ENCODE measurements around the gene WDFY2. TPM values are rescaled to one million over a fixed set of nuclear protein-coding genes. Genes with fewer than 3 reads are reported as not detected.
"Not testable (repeated sequence)": the region's sequence is repeated elsewhere in the genome, so short reads cannot be mapped to it uniquely, and the experiment has no call there.

Gene WDFY2
- total RNA-seq, 1 donor: 19.0 TPM

DNA sequence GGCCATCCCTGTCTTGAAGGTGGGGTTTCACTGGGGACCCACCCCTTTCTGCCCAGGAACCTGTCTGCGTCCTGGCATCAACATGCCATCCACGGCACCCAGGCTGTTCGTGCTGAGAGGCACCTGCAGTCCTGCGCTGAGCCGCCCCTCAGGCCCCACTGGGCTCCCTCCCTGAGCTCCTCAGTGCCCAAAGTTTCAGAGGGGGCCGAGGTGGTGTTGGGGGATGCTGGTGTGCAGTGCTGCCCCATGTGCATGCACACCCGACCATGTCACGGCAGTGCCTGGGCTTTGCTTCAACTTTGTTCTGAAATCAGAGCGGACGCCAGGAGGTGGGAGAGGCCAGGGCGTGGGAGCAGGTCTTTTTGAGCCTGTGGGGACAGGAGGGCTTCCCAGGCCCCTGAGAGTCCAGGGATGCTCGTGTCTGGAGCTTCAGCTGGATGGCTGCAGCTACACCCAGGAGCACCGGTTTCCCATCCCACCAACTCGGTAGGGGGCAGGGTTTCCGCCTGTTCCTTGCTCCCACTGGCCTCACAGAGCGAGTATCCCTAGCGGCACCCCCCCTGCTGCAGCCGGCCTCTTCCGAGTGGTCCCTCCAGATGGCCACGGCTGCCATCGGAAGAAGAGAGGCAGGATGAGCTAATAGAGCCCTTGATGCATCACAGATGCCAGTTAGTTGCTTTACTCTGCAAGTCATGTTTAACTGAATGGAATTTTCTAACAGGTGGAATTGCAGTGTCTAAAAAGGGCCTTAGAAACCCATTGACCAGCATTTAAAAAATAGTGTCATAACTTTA lies 44.0 kb downstream of the WDFY2 start:
- H3K4me1 ChIP-seq (ENCODE audit: insufficient read depth, low read length): peaks cover 31% of the 10 kb centered on the region
- H3K27me3 ChIP-seq (ENCODE audit: insufficient read depth, low read length): no peaks in the 10 kb centered on the region
- H3K4me3 ChIP-seq (ENCODE audit: low read length): no peak overlapping the region
- no peaks in the 10 kb centered on the region for H3K9me3 ChIP-seq (ENCODE audit: low read depth, low read length)

GRCh38 chr13:51629491-51630287 lies 45.4 kb downstream of the WDFY2 start:
- Histone ChIP-seq H3K27me3 (ENCODE audit: insufficient read depth, low read length) (no peaks in the 10 kb centered on the region), H3K4me1 (ENCODE audit: insufficient read depth, low read length) (peaks cover 25% of the 10 kb centered on the region), H3K4me3 (ENCODE audit: low read length) (no peak overlapping the region), H3K9me3 (ENCODE audit: low read depth, low read length) (no peaks in the 10 kb centered on the region)

GRCh38 chr13:51630288-51630615 lies 46.0 kb downstream of the WDFY2 start:
- no peaks in the 10 kb centered on the region for H3K27me3 ChIP-seq (ENCODE audit: insufficient read depth, low read length)

DNA sequence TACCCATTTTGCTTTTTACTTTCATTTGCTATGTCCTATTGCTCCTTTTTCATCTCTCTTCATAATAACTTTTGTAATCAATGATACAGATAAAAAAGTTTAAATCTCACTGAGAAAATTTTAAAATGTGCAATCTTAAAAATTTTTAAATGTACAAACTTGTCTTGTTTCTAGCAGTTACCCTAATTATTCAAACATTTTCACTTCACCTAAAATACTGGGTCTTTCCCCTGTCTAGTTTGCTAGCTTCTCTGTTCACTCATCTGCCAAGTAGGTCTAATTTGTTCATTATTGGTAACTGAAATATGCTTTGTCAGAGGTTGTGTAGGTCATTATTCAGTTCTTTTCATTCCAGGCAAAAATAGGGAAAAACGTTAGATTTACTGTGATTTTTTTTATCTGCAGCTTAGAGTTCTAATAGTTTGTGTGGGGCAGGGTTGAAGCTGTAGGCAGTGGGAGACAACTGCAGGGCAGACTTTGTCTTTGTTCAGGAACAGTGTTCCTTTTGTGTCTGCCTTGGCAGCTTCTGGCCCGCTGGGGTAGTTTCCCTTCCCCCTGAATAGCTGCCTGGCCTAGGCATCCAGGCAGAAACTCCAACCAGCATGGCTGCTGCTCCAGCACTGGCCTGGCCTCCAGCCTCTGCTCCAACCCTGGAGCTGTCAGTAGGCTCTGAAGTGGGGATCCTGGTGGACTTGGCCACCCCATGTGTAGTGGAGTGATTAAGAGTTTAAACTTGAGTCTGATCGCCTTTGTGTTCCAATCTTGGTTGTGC lies 48.5 kb downstream of the WDFY2 start:
- no peaks in the 10 kb centered on the region for H3K27me3 ChIP-seq (ENCODE audit: insufficient read depth, low read length)
- no peak overlapping the region for H3K4me3 ChIP-seq (ENCODE audit: low read length)
- peaks cover 34% of the 10 kb centered on the region for H3K4me1 ChIP-seq (ENCODE audit: insufficient read depth, low read length)
- H3K9me3 ChIP-seq (ENCODE audit: low read depth, low read length): no peaks in the 10 kb centered on the region

More at GRCh38 chr13:51630288-51630615, 46.0 kb downstream of the WDFY2 start:
- no peak overlapping the region for H3K4me3 ChIP-seq (ENCODE audit: low read length)
- no peaks in the 10 kb centered on the region for H3K9me3 ChIP-seq (ENCODE audit: low read depth, low read length)
- peaks cover 26% of the 10 kb centered on the region for H3K4me1 ChIP-seq (ENCODE audit: insufficient read depth, low read length)

DNA sequence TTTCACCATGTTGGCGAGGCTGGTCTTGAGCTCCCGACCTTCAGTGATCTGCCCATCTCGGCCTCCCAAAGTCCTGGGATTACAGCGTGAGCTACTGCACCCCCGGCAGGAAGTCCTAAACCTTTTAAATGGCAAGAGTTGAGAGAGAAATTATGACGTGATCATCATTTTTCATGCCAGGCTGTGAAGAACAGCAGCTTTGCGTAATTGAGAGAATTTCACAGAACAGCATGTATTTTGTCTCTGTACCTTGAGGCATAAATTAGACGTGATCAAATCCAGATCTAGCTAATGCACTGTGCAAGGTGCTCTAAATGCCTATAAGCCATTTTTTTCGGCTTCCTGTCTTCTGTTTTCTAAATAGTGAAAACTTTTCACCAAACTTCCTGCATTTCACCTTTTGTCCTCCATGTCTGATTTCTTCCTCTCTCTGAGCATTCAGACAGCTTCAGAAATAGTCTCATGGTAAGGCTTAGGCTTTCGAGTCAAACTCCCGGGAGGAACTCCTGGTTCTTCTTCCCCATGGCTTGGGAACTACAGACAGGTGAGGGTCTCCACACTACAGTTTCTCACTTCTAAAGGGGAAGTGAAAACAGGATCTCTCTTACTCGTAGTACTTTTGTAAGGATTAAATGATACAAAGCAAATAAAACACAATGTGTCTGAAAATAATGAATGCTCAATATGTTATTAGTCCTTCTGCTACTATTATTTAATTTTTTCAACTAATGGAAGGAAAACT lies 51.0 kb downstream of the WDFY2 start:
- Histone ChIP-seq H3K4me3 (ENCODE audit: low read length) (no peak overlapping the region), H3K9me3 (ENCODE audit: low read depth, low read length) (no peaks in the 10 kb centered on the region), H3K27me3 (ENCODE audit: insufficient read depth, low read length) (no peaks in the 10 kb centered on the region), H3K4me1 (ENCODE audit: insufficient read depth, low read length) (peaks cover 34% of the 10 kb centered on the region)

GRCh38 chr13:51636349-51636890 lies 52.2 kb downstream of the WDFY2 start:
- peaks cover 27% of the 10 kb centered on the region for H3K4me1 ChIP-seq (ENCODE audit: insufficient read depth, low read length)
- H3K4me3 ChIP-seq (ENCODE audit: low read length): no peak overlapping the region
- H3K27me3 ChIP-seq (ENCODE audit: insufficient read depth, low read length): no peaks in the 10 kb centered on the region
- H3K9me3 ChIP-seq (ENCODE audit: low read depth, low read length): no peaks in the 10 kb centered on the region

DNA sequence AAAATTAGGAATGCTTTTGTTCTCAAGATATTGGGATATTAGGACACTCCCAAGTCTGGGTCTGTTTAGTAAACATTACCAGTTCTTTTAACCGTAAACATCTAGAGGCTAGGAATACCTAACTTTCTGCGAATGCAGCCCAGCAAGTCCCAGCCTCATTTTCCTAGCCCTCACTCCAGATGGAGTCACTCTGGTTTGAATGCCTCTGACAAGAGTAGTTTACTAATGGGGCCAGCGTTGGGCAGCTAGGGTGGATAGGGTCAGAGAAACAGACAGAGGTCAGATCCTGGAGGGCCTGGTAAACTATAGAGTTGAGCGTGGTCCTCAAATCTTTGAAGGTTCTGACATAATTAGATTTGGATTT lies 53.6 kb downstream of the WDFY2 start:
- Histone ChIP-seq H3K4me1 (ENCODE audit: insufficient read depth, low read length) (peaks cover 31% of the 10 kb centered on the region), H3K9me3 (ENCODE audit: low read depth, low read length) (no peaks in the 10 kb centered on the region)

GRCh38 chr13:51638216-51638871 lies 54.1 kb downstream of the WDFY2 start:
- H3K9me3 ChIP-seq (ENCODE audit: low read depth, low read length): no peaks in the 10 kb centered on the region
- peaks cover 31% of the 10 kb centered on the region for H3K4me1 ChIP-seq (ENCODE audit: insufficient read depth, low read length)
- H3K4me3 ChIP-seq (ENCODE audit: low read length): no peak overlapping the region
- no peaks in the 10 kb centered on the region for H3K27me3 ChIP-seq (ENCODE audit: insufficient read depth, low read length)

More for the DNA sequence above, 53.6 kb downstream of the WDFY2 start:
- Histone ChIP-seq H3K4me3 (ENCODE audit: low read length) (no peak overlapping the region), H3K27me3 (ENCODE audit: insufficient read depth, low read length) (no peaks in the 10 kb centered on the region)

GRCh38 chr13:51639171-51639570 lies 54.9 kb downstream of the WDFY2 start:
- no peaks in the 10 kb centered on the region for H3K27me3 ChIP-seq (ENCODE audit: insufficient read depth, low read length)
- H3K4me1 ChIP-seq (ENCODE audit: insufficient read depth, low read length): peaks cover 38% of the 10 kb centered on the region
- H3K9me3 ChIP-seq (ENCODE audit: low read depth, low read length): no peaks in the 10 kb centered on the region
- no peak overlapping the region for H3K4me3 ChIP-seq (ENCODE audit: low read length)

- not testable (repeated sequence) for H3K9me3 ChIP-seq (ENCODE audit: low read depth, low read length); H3K27me3 ChIP-seq (ENCODE audit: insufficient read depth, low read length); H3K4me3 ChIP-seq (ENCODE audit: low read length)
- peaks cover 39% of the 10 kb centered on the region for H3K4me1 ChIP-seq (ENCODE audit: insufficient read depth, low read length)
Observed at GRCh38 chr13:51640696-51641095, 56.4 kb downstream of the WDFY2 start.

DNA sequence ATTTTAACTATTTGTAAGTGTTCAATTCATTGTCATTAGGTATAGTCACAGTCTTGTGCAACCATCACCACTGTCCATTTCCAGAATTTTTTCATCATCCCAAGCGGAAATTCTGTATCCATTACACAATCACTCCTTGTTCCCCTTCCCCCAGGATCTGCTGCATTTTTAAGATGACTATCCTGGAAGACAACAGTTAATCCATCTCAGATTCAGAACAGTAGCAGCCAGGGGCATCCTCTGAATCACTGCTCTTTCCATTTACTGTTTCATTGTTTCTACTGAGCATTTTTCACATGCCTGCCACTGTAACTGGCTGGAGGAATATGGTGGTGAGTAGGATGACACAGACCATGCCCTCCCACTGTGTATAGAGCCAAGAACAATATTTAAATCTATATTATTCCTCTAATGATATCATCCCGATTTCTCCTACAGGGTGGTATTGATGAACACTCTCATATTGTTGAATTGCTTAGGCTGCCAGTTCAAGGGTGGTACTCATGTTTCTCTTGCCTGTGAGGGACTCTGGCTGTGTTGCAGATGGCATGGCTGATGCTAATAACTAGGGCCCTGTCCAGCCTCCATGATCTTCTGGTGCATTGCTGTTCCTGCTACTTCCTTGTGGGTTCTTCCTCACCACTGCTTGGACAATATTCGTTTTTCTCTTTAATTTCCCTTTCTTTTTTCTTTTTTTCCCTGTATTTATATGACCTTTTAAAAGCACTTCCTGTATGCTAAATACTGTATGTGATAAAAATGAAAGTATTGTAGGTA lies 59.0 kb downstream of the WDFY2 start:
- Histone ChIP-seq H3K27me3 (ENCODE audit: insufficient read depth, low read length) (no peaks in the 10 kb centered on the region), H3K9me3 (ENCODE audit: low read depth, low read length) (no peaks in the 10 kb centered on the region), H3K4me3 (ENCODE audit: low read length) (no peak overlapping the region), H3K4me1 (ENCODE audit: insufficient read depth, low read length) (peaks cover 47% of the 10 kb centered on the region)

DNA sequence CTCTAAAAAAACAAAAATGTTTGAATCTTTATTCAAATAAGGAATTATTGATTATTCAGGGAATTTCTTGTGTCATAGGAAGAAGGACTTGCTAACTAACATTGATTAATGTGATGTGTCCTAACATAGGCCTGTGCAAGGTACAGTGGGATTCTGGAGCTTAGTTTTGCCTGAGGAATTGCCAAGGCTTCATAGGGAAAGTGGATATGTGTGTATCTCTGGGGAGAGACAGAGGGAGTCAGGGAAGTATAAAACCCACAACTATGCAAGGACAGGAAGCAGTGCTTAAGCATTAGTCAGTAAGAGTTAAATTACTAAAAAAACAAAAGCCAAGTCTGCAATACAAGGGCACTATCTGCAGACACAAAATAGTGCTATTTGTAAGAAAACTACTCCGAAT lies 59.6 kb downstream of the WDFY2 start:
- Histone ChIP-seq H3K9me3 (ENCODE audit: low read depth, low read length) (no peaks in the 10 kb centered on the region), H3K4me3 (ENCODE audit: low read length) (no peak overlapping the region), H3K4me1 (ENCODE audit: insufficient read depth, low read length) (peaks cover 47% of the 10 kb centered on the region), H3K27me3 (ENCODE audit: insufficient read depth, low read length) (no peaks in the 10 kb centered on the region)

GRCh38 chr13:51644654-51645053 lies 60.4 kb downstream of the WDFY2 start:
- Histone ChIP-seq H3K9me3 (ENCODE audit: low read depth, low read length) (no peaks in the 10 kb centered on the region), H3K27me3 (ENCODE audit: insufficient read depth, low read length) (no peaks in the 10 kb centered on the region), H3K4me3 (ENCODE audit: low read length) (no peak overlapping the region), H3K4me1 (ENCODE audit: insufficient read depth, low read length) (peaks cover 47% of the 10 kb centered on the region)
